HG03457 (cell line): ENCODE measurements around the gene DYNLT1.
"Not testable (repeated sequence)": the region's sequence is repeated elsewhere in the genome, so short reads cannot be mapped to it uniquely, and the experiment has no call there.

Experiments used
- ATAC-seq: cut with Tn5 transposase; IDR thresholded peaks from one replicate; pipeline ENCODE4 v1.9.1; 2021; ENCODE audit warnings: moderate number of reproducible peaks; ENCODE audit not compliant: unreplicated experiment

Gene DYNLT1

DNA sequence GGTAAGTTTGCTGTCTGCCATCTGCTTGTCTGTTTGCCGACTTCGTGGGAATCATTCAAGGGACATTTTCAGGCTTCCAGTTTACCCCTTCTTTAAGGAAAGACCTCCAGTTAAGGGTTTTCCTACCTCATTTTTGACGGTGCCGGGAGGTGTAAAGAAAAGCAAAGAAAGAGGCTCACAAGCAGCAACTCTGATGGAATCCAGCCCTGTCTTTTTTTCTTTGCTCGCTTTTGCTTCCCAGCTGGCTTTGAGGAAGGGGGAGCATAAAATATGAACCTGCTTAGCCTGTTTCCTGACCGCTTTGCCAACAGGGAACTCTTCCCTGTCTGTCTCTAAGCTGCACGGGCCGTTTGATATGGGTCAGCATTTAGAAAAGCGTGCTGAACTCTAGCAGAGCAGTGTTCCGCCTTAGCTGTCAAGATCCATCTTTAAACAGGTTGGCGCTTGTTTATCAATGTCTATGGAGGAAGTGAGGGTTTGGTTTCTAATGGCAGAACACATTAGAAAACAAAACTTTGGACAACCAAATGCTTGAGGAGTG, 19.2 kb upstream of the DYNLT1 start:
- ATAC-seq, result no peak

DNA sequence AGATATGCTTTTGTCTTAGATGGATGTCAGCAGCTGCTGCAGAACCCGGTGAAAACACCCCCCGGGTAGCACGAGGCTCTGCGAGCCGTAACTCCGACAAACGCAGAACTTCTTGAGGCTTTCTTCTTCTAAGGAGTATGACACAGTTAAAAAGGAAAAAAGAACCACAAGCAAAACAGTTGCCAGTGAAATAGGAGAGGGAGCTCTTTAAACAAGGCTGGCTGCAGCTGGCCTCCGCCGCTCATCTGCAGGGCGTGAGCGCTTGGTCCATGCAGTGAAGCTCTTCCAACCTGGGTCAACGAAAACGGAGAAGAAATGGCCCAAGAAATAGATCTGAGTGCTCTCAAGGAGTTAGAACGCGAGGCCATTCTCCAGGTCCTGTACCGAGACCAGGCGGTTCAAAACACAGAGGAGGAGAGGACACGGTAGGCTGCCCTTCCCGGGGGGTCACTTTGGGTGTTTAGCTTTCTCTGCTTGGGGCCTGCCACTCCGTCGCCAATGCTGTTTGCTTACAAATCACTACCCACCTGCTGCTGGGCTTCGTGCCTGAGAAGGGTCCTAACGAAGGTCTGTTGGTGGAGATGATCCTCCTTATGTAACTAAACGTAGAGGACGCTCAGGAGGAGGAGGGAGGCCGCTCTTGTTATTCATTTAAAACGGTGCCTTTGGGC, 18.5 kb upstream of the DYNLT1 start:
- ATAC-seq, result no peak

DNA sequence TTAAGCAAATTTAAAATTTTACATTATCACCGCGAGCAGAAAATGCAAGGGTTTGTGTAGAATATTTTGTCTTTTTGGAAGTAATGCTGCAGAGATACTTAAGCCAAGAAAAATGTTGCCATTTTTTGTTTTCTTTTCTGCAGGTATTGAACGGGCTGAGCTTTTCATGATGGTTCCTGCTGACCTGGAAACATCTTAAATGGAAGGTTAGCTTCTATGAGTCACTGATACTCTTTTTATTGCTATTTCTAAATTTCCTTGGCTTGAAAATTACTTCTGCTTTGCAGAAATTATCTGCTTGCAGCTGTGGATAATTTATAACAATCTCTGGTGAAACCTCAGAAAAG, 18.0 kb upstream of the DYNLT1 start:
- ATAC-seq, result no peak

DNA sequence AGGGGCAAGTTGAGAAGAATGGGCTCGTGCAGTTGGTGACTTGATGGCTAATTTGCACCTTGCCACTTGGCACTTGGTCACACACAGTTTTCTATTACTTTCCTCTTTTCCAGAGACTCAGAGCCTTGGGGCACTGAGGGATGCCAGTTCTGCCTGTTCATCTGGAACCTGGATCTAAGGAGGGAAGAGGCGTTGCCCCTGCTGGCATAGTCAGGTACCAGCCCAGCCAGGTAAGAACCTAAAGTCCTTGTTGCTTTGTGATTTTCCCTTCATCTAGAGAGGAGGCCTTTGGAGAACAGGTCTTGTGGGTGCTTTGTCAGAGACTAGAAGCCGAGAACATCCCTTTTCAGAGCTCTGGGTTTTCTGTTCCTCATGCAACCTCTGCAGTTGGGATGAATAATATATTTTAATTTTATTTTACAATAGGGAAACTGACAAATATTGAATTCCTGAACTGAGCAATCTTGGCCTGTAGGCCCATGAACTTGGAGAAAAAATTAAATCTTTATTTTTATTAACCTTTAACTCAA, 16.7 kb upstream of the DYNLT1 start:
- ATAC-seq, result no peak

DNA sequence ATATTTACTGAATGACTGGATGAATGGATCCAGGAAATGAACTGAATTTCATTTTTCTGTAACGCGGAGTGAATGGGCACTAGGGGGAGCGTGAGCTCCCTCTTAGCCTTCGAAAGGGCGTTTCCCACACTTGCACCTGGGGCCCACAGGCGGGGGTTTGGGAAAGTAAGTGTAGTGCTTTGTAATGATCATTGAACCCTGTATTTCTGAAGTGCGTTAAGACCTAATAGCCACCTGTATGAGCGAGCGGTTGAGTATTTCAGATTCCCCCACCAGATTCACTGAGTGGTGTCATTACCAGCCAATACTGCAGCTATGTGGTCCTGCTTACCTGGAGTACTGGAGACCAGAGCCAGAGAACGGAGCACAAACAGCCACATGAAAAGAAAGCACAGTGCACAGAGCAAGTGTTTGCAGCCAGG, 15.8 kb upstream of the DYNLT1 start:
- no peak for ATAC-seq

DNA sequence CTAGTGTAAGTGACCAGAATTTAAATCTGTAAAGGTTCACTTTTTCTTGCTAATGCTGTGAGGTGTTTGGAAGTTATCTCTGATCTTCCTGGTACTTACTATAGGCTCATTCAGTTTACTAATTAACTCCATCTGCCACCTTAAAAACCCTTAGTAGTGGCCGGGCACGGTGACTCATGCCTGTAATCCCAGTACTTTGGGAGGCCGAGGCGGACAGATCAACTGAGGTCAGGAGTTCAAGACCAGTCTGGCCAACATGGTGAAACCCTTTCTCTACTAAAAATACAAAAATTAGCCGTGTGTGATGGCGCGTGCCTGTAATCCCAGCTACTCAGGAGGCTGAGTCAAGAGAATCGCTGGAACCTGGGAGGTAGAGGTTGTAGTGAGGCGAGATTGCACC, 12.4 kb upstream of the DYNLT1 start:
- ATAC-seq, result not testable (repeated sequence)

DNA sequence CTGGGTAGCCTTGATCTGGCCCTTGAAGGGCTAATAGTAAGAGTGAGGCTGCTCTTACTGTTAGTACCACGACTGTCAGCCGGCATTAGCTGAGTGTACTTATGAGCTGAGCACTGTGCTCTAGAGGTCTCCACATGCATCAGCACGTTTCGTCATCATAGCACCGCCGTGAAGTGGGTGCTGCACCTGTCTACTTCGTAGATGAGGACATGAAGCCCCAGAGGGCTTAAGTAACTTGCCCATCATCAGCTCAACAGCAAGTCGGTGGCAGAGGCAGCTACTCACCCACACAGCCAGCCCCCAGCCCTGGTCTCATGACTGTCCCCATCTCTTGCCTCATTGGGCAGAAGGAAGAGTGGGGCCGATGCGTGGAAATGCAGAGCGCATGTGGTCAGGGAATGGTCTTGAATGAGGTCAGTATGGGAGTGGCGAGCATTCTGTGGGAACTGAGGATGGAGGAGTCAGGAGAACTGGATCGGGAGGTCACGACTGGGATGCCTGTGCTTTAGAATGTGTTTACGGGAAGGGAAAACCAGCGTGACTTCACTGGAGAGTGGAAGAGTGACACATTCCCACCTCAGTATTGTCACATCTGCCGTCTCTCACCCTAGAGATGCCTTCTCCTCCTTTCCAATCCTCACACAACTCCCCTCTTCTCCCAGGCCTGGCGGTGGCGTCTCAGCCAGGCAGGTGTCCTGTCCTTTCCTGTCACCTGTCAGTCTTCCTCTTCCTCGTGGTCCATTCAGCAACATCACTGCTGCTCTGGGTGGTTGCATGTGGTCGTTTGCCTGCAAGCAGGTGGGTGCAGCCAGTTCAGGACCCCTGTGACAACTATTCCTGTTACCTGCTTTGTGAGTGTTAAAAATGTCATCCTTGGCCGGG, 11.3 kb upstream of the DYNLT1 start:
- no peak for ATAC-seq

DNA sequence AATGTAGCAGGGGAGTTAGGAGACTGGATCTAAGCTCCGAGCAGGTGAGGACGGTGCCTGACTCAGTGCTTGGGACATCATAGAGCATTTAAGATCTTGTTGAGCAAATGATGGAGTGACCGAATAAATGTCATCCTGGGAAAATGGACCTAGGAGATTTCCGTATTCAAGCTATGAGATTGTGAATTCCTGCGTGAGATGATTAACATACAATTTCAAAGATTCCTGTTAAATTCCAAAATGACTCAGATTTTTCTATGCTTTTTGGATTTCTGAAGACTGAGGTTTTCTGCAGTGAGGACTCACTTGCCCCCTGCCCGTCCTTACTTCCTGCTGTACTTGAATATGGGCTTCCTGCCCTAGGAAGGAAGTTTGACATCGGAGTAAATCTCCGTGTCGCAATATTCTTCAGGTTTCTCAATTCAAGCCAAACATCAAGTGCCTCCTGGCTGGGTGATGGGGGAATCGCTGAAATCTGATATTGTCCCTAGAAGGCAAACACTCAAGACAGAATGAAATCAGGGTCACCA, 10.5 kb upstream of the DYNLT1 start:
- ATAC-seq, result no peak

DNA sequence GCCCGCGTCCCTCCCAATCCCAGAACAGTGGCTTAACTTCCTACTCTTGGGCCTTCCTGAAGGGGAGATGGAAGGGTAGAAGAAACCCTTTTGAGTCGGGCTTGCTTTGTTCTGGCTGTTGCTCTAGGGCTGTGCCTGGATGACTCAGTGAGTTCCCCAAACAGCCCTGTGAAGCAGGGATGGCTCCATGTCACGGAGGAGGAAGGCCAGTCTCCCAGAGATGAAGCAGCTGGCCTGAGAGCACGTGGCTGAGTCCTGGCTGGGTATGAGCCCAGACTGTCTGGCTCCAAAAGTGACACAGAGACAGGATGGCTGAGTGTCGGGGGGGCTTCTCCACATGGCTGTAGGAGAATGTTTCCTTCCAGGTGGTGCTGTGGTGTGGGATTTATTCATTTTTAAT, 10.0 kb upstream of the DYNLT1 start:
- ATAC-seq, result no peak

DNA sequence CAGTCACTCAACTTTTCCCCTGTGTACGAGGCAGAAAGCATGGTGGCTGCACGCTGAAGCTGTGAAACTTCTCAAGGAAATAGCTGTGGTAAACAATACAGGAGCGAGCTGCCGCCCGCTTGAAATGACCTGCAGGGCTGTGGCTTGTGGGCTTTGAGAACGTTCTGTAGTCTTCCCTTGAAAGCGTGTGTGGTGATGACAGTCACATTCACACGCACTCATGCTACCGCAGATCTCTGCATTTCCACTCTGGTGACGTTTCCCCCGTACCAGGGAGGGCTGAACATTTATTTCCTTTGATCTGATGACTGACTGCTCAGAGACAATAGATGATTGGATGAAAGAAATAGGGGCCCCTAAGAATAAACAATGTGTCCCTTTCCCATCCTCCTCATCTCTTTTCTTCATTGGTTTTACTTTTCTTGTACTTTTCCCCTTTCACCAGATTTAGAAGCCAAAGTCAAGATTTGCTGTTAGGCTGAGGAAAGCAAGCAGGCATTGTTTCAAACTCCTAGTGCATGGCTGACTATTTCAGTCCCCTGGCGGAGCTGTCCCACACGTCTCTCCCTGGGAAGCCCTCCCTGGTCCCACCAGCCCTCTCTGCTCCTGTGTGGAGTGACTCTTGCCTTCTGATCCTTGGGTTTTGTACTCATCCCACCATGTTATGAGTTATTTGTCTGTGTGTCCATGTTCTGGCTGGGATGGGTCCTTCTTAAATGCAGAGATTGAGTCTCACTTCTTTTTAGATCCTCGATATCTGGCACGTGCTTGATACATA, 9.2 kb upstream of the DYNLT1 start:
- ATAC-seq, result peak; percentile 41

DNA sequence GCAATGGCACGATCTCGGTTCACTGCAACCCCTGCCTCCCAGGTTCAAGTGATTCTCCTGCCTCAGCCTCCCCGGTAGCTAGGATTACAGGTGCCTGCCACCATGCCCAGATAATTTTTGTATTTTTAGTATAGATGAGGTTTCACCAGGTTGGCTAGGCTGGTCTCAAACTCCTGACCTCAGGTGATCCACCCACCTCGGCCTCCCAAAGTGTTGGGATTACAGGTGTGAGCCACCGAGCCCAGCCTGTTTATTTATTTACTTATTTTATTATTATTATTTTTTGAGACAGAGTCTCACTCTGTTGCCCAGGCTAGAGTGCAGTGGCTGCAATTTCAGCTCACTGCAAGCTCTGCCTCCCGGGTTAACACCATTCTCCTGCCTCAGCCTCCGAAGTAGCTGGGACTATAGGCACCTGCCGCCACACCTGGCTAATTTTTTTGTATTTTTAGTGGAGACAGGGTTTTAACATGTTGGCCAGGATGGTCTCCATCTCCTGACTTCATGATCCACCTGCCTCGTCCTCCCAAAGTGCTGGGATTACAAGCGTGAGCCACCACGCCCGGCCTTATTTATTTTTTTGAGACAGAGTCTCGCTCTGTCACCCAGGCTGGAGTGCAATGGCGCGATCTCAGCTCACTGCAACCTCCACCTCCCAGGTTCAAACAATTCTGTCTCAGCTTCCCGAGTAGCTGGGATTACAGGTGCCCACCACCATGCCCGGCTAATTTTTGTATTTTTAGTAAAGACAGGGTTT, 7.6 kb upstream of the DYNLT1 start:
- not testable (repeated sequence) for ATAC-seq

DNA sequence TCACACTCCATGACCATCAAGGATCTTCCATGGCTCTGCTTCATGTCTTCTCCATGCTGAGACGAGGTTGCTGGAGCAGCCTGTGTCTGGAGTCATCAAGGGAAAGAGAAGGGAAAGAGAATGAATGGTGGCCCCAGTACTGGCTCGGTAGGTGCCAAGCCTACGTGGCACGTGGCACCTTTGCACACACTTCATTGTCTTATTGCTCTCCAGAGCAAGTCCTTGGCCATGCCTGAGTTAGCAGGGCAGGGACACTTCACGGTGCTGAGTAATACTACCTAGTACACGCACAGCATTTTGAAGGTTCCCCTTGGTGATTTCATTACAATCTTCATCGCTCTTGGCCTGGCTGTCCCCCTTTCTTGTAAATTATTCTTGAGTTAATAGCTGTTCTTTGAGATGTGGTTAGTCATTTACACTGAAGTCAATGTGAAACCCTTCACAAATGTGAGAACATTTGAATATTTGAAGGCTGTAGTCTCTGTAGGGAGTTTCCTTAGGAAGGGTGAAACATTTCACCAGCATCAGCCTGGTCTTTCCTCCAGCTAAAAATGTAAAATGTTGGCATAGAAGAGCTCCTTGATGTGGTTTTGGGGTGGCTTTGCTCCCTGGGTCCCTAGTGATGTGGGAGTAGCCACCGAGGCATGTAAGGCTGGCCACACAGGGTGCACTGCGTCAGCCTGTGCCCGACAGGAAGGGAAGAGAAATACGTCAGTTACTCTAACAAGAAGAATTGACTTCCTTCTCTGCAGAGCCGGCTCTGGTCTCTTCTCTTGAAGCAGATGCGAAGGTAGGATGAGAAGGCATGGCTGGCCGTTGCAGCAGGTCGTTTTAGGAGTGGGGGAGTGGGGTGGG, 5.0 kb upstream of the DYNLT1 start, which contains the start of gene SYTL3:
SYTL3 (plus strand) TSS at position 766 of the 855 bp plus-strand sequence. CDS start 13,215 bp downstream, outside the sequence.
- peak; percentile 40 for ATAC-seq

DNA sequence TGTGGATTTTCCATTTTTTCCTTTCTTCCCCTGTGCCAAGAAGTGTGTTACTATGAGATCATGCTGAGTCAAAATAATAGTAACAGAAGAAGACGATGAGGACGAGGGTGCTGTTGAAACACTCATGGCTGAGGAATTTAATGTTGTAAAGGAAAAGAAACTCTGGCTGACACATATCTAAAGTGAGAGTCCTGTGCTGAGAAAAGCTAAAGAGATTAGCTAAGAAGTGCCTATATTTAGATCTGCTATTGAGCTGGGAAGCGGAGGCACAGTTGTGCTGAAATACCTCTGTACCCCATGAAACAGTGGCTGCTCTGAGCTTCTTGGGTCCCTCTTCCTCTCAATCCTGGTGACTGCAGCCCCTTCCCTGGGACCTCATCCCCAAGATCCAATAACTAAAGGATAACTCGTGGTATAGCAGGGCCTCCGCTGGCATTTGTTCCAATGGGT, 4.2 kb upstream of the DYNLT1 start:
- no peak for ATAC-seq

DNA sequence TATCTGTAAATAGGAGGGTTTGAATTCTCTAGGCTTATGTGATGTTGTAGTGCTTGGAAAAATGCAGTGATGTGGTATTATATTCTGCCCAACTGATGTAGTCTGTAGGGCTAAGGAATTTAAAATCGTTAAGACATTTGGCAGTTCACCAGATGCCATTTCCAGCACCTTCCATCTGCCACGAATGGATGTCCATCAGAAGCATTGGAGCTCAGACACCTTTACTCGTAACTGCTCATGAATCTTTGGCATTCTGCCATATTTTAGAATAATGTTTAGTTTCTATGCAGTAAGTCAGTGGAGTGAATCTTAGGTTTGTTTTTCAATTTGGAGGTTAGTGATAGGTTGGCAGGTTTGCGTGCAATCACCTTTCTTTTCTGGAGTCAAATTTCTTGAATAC, 3.0 kb upstream of the DYNLT1 start:
- ATAC-seq, result no peak

DNA sequence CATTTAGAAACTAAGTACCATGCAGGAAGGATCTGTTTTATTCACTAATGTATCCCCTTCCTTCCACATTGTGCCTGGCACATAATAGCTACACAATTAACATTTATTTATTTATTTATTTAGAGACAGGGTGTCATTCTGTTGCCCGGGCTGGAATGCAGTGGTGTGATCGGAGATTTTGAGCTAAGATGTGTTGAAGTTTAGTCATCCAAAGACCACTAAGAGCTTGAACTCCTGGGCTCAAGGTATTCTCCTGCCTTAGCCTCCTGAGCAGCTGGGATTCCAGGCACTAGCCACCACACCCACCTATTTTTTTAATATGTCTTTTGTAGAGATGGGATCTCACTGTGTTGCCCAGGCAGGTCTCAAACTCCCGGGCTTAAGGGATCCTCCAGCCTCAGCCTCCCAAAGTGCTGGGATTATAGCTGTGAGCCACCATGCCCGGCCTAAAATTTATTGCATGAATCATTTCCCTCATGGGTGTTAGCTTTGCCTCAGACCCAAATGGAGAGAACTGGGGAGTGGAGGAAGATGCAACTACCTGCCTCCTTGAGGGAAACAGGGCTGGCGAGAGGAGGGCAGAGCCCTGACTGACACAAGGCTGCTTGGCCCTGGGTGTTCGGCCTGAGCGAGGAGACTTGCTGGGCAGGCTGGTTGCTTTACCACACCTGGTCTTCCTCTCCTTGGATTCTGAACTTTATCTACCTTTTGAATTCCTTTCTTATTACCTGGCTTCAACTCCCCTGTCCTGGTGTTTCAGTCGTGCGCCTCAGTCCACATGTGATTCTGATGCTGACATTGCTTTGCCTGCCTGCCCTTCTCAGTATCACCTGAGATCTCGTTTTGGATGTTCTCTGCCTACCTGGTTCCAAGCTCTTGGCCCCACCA, 1.7 kb upstream of the DYNLT1 start:
- ATAC-seq, result no peak

DNA sequence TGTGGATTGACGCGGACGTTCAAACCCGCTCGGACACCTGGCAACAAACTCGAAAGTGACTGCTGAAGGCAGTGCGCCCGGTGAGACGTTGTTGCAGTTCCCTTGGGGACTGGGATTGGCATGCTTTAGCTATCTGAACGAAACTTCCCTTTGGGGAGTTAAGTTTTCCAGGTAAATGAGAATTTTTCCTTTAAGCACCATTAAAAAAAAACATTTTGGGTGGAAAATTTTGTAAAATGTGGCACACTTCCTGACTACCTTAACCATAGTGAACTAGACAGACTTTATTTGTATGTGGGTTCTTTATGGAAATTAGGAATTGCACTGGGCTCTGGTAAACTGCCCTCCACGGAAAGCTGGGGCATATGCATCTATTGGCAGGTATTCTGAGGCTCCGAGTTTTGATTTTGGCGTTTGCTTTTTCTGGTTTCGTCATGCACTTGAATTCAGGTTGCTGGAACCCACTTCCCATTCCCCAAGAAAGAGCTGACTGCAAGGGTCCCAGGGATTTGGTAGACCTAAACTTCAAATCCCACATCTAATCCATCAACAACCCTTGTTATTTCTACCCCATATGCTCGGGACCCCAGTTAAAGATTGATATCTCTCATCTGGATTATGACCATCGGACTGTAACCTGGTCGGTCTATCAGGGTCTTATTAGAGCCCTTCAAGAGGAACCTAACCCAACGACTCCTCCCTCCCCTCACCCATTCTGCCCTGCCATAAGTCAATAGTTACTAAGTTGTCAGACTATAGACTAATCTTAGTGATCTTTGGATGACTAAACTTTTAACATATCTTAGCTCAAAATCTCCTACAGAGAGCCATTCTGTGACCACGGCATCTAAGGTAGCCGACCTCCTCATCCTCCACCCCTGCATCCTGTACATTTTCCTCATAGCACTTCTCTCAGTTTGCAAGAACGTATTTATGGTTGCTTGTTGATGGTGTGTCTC, 800 bp upstream of the DYNLT1 start:
- no peak for ATAC-seq

DNA sequence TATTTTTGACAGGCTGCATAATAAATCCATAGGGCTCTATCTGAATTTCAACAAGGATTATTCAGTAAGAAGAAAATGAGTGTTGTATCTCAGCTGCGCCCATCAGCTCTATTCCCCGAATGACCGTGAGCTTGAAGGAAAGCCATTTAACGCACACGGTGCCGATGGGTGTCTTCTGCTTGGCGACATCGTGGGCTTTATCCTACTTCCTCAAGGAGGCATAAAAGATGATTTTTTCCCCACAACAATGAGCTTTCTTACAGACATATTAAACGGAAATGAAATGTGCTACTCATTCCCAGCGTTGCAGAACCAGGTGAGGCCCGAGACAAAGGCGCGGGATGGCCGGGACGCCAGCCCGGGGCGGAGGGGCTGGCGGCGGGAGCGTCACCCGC, 710 bp downstream of the DYNLT1 start:
- no peak for ATAC-seq
